ENCODE results near the gene SMIM8.

GRCh38 chr6:87330961-87331360, 8.6 kb downstream of the SMIM8 start:
- no peak for TF ChIP-seq CTCF (IDR thresholded peaks at IDR 0.05)
- TF ChIP-seq POLR2A (IDR thresholded peaks at IDR 0.05): no peak

Data from body of pancreas (tissue), 4 donors.